ENCODE results near the gene IL12RB2.

- TF ChIP-seq CTCF (IDR thresholded peaks at IDR 0.05), result no peak
- TF ChIP-seq POLR2A (IDR thresholded peaks at IDR 0.05), result no peak
Observed at GRCh38 chr1:67294836-67295617, 12.6 kb upstream of the IL12RB2 start.

Data from body of pancreas (tissue), 4 donors.